Colon (tissue), 2 donors: ENCODE measurements around the gene ADIPOR1.
"Not testable (repeated sequence)": the region's sequence is repeated elsewhere in the genome, so short reads cannot be mapped to it uniquely, and the experiment has no call there.

ENCODE experiments used
- FAIRE-seq: peaks from 2 replicates; lab custom pipeline; 2012; peaks lifted over from hg19 to GRCh38; lab: Jason Lieb, UNC
- donor health status: control.
- donor health status: control.

Gene ADIPOR1, protein sequence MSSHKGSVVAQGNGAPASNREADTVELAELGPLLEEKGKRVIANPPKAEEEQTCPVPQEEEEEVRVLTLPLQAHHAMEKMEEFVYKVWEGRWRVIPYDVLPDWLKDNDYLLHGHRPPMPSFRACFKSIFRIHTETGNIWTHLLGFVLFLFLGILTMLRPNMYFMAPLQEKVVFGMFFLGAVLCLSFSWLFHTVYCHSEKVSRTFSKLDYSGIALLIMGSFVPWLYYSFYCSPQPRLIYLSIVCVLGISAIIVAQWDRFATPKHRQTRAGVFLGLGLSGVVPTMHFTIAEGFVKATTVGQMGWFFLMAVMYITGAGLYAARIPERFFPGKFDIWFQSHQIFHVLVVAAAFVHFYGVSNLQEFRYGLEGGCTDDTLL

DNA sequence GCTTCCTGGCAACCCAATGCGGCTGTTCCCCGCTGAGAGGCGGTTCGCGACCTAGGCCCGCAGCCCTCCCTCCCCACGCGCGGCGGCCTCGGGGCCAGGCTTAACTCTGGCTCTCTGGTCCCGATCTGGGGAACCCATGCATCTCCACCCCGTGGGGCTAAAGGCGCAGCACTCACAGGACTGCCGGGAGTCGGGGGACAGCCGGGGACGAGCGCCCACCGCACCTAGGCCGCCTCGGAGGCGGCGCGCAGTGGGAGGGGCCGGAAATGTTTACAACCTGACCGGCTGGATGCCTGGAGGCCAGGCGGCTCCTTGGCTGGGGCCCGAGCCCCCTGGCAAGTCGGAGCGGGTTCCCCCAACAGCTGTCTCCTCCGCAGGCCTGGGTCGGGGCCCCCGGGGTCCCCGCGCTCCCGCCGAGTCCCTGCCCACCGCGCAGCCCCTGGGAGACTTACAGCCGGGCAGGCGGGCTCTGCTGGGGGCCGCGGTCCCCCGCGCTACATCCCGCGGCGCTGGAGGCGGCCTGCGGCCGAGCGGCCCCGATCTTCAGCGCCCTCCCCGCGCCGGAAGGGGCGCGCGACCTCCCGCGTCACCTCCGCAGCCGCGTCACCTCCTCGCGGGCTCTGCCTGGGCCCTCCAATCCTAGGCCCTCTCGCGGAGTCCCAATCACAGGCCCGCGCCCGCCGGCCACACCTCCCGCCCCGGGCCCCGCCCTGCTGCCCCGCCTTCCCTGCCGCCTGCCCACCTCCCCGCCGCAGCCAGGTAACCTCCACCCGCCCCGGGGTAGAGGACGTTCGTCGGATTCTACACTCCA lies at the start of gene ADIPOR1:
Gene ADIPOR1, minus strand, starts transcription at position 580 of the 811 bp plus-strand sequence. CDS start 7,242 bp downstream, outside the sequence.
- FAIRE-seq, result no peak

- FAIRE-seq, result no peak
Measured at GRCh38 chr1:203006948-203007871, 49.1 kb upstream of the ADIPOR1 start, which contains the start of gene TMEM183A. Gene TMEM183A, plus strand, starts transcription at chr1:203007374. Its CDS starts 92 bp downstream, at chr1:203007466.

GRCh38 chr1:203005395-203006142 lies 47.5 kb upstream of the ADIPOR1 start:
- FAIRE-seq, result not testable (repeated sequence)

DNA sequence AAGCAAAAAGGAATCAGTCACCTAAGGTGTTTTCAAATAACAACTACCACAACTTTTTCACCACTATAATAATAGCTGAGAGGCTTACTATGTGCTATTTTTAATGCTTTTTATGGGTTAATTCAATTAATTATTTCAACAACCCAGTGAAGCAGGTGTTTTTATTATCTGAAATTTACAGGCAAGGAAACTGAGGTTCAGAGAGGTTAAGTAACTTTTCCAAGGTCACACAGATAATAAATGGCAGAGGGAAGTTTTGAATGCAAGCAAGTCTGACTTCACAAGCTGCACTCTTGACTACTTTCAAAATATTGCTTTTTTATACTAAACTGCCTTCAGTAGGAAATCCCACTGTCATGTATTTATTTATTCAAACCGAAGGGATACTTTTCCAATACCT lies 44.8 kb upstream of the ADIPOR1 start:
- no peak for FAIRE-seq

DNA sequence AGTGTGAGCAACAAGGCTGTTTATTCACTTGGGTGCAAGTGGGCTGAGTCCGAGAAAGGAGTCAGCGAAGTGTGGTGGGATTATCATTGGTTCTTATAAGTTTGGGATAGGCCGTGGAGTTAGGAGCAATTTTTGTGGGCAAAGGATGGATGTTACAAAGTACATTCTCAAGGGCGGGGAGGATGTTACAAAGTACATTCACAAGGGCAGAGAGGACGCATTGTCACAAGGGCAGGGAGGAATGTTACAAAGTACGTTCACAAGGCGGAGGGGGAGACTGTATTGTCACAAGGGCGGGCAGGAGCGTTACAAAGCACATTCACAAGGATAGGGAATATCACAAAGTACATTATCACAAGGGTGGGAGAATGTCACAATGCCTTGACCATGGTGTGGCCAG lies 43.9 kb upstream of the ADIPOR1 start:
- no peak for FAIRE-seq

DNA sequence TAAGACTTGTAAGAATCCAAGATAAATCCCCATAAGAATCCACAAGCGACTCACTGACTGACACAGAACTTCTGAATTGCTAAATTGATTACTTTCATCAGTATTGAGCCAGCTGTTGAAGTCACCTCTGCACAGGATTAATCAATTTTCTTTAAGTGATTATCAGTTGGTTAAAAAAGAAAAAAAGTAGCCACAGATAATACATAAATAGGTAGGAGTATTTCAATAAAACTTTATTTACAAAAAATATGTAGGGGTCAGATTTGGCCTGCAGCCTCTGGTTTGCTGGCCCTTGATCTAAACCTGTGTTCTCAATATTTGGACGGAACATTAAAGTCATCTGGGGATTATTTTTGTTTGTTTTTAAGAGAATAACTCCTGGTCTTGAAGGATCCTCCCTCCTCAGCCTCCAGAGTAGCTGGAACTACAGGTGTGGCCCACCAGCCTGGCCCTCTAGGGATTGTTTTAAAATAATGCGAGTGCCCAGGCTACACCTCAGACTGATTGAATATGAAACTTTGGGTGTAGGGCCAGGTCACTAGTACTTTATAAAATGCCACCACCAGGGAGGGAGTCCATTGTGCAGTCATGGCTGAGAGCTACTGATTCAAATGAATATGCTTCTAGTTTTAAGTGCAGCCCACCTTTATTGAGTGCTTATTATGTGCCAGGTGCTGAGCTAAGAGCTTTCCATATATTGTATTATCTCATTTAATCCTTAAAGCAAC lies 42.3 kb upstream of the ADIPOR1 start:
- no peak for FAIRE-seq

GRCh38 chr1:202998836-202999750 lies 41.0 kb upstream of the ADIPOR1 start:
- FAIRE-seq, result no peak

GRCh38 chr1:202994756-202995155 lies 36.6 kb upstream of the ADIPOR1 start:
- FAIRE-seq, result no peak

- no peak for FAIRE-seq
Measured at GRCh38 chr1:202991112-202991511, 33.0 kb upstream of the ADIPOR1 start.

DNA sequence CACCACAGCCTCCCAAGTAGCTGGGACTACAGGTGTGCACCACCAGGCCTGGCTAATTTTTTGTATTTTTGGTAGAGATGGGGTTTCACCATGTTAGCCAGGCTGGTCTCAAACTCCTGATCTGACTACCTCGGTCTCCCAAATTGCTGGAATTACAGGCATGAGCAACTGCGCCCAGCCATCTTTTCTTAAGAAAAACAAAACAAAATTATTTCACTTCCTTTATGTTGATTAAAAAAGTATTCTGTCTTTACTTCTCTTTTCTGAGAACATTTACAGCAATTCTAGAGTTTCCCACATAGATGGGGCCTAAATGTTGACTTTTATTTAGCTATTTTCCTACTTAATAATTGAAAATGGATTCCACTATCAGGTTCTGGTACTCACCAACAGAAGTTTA lies 31.8 kb upstream of the ADIPOR1 start:
- no peak for FAIRE-seq

DNA sequence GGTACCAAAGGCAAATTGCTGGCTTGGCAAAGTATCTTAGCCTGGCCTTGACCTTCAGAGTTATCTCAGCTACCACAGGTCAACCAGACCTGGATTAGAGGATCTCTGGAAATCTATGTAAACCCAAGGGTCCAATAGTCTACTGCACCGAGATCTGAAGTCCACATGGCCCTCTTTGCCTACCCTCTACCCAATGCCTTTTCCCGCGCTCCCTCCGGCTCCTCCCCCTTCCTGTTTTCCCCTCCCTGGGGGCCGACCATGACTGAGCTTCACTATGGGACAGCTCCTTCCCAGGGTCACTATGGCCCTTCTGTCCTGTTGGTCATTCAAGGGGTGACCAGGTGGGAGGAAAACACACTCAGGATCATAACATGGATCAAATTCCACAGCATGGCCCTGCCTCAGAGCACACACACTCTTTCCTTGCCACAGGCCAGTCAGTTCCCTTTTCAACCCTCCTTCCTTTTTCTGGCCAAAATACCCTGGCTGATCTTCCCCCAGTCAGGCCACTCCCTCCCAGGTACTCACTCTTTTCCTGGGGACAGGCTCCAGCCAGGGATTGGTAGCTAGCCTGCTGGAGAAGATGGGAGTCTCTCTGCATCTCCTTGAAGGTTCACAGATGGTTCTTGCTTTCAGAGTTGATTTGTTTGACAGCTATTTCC lies 29.9 kb upstream of the ADIPOR1 start:
- FAIRE-seq, result no peak

DNA sequence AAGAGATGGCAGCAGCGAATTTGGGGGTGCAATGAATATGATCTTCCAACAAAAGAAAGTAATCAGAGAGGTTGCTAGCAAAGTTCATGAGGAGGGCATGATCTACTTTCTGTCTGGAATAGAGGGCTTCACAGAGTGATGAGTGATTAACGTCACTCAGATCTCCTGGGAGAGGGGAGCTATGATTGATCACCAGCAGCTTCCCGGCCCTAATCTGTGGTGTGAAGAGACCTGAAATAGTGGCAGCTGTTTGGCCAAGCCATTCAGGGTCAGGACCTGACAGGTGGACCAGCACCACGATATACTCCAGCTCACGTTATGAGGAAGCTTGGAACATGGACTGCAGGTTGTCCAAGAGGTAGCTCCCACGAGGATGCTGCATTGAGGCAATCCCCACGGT lies 29.1 kb upstream of the ADIPOR1 start:
- no peak for FAIRE-seq

DNA sequence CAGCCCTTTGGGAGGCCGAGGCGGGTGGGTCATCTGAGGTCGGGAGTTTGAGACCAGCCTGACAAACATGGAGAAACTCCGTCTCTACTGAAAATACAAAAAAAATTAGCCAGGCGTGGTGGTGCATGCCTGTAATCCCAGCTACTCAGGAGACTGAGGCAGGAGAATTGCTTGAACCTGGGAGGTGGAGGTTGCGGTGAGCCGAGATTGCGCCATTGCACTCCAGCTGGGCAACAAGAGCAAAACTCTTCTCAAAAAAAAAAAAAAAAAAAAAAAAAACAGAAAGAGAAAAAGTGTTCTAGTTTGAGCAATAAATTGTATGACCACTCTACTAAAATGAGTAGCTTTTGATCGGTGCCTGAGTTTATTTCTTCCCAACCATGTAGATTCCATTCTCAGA lies 28.0 kb upstream of the ADIPOR1 start:
- not testable (repeated sequence) for FAIRE-seq

DNA sequence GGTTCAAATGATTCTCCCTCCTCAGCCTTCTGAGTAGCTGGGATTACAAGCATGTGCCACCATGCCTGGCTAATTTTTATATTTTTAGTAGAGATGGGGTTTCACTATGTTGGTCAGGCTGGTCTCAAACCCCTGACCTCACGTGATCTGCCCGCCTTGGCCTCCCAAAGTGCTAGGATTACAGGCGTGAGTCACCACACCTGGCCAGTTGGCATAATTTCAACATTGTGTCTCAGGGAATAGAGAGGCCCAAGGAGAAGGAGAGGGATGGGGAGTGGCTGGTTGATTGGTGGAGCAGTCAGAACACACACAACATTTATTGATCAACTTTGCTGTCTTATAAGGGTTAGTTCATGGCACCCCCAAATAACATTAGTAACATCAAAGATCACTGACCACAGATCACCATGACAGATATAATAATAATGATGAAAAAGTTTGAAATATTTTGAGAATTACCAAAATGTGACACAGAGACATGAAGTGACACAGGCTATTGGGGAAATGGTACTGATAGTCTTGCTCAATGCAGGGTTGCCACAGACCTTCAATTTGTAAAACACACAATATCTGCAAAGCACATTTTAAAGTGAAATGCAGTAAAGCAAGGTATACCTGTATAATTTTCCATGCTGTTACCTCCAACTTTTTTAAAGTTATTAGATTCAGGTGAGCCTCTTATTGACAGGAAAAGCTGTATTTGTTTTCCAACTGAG lies 24.8 kb upstream of the ADIPOR1 start:
- no peak for FAIRE-seq

DNA sequence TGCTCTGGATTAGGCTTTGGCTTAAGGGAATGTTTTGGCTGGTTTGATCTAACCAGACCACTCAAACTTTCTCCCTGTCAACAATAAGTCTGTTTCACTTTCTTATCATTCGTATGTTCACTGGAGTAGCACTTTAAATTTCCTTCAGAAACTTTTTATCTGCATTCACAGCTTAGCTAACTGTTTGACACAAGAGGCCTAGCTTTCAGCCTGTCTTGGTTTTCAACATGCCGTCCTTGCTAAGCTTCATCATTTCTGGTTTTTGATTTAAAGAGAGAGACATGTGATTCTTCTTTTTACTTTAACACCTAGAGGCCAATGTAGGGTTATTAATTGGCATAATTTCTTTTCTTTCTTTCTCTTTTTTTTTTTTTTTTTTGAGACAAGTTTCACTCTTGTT lies 23.8 kb upstream of the ADIPOR1 start:
- no peak for FAIRE-seq

DNA sequence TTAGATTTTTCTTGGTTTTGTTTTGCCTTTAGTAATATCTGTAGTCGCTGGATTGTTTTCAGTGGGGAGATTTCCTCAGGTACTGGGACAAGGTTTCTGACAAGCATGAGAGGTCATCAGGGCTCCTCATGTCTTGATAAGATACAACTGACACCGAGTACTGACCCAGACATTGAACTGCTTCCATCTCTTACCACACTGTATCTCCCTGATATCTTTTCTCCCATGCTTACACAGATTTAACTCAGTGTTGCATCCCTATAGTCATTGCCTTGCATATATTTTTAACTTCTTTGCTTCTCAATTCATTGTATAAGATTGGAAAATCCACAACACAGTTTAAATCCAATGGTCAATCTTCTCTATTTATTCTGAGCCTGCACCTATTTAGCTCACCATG lies 21.3 kb upstream of the ADIPOR1 start:
- FAIRE-seq, result no peak

DNA sequence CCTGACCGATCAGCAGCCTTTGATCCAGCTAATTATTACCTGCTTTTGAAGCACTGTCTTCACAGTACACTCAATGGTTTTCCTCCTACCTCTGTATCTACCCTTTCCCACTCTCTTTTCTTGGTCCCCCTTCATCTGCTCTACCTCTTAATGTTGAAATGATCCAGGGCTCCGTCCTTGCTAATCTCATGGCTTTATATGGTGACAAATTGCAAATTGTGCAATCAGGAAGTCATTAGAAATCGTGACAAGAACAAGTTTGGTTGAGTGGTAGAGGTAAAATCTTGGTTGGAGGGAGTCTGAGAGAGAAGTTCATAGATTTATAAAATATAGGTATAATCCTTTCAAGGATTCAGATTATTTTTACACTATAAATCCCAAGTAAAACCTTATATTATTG lies 18.5 kb upstream of the ADIPOR1 start:
- FAIRE-seq, result no peak

- FAIRE-seq, result no peak
Measured at GRCh38 chr1:202974856-202975255, 16.7 kb upstream of the ADIPOR1 start.
